ENCODE results near the gene SIRPA. TPM values are rescaled to one million over a fixed set of nuclear protein-coding genes. Genes with fewer than 3 reads are reported as not detected.
A peak's percentile ranks its signal among the peaks of the same experiment; 100 is the strongest.

SIRPA gene
- total and polyA plus RNA-seq, 2 of the 8 experiments (the other 6 are each of a cell fraction or from before 2014, with no cell fraction given), result 3.9 to 4.3 TPM

DNA sequence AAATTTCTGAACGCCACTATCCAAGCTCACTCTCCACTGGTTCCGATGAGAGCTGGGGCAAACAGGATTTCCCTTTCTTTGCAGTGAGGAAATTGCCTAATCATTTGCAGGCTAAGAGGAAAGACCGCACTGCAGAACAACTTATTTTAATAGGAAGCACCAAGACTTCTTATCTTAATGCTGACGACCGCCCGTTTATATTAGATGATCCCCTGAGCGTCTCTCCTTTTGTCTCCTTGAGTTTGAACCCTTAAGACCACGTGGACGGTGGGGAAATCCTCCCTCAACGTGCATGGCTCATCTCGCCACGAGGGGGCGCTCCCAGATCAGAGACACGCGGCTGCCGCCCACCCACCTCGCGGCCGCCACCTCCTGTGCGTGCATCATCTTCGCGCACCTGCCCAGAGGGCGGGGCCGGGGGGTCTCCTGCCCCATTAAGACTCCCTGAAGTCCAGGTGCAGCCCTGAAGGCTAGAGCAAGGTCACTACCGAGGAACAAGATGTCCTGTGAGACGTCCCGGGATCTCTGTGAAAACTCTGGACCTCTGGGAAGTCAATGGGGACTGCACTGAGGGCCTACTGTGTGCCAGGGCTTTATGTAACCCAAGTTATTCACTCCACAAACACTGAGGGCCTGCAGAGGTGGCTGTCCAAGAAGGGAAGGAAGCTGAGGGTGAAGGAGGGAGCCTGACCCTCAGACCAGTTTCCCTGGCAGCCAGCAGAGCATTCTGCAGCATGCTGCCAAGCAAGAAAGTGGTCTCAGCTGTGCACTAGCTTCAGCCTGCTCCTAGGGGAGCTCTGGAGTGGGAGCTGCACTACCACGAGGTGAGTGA is 70.5 kb downstream of the SIRPA start (continued):
- TF ChIP-seq EP300 (IDR thresholded peaks at IDR 0.05; ENCODE audit: borderline replicate concordance in 1 of 2, low read depth in 2 of 2, low read length in 2 of 2), result peak in 1 of 2 experiments; percentile 20; a peak in 1 of 3 replicates
